ENCODE data around the gene FAM13A. TPM values are rescaled to one million over a fixed set of nuclear protein-coding genes. Genes with fewer than 3 reads are reported as not detected.

Gene FAM13A
- total and polyA plus RNA-seq, 11 donors = 3.7 to 30.4 (median 11.5) TPM

- Histone ChIP-seq H3K27ac (no peak overlapping the region), H3K27me3 (no peaks in the 10 kb centered on the region), H3K36me3 (no peaks in the 10 kb centered on the region), H3K4me3 (no peak overlapping the region), H3K9me3 (peaks cover 0 to 44% (median 14%) of the 10 kb centered on the region in 12 donors), H3K4me1 (no peaks in the 10 kb centered on the region)
- intact Hi-C loops (cut with DNase I) = no loop called here
- TF ChIP-seq CTCF (IDR thresholded peaks at IDR 0.05) = no peak
- TF ChIP-seq POLR2A (IDR thresholded peaks at IDR 0.05) = no peak
- DNase-seq (no peak), ATAC-seq (no peak)
These were observed 20.8 kb upstream of the FAM13A start for GRCh38 chr4:89077761-89078160.

- peaks cover 0 to 14% (median 0%) of the 10 kb centered on the region in 12 donors for H3K9me3 ChIP-seq
- TF ChIP-seq POLR2A (IDR thresholded peaks at IDR 0.05) = no peak
- no peak overlapping the region for H3K4me3 ChIP-seq
- H3K27me3 ChIP-seq = no peaks in the 10 kb centered on the region
- no peak for ATAC-seq
- no peaks in the 10 kb centered on the region for H3K4me1 ChIP-seq
- intact Hi-C loops (cut with DNase I) = no loop called here
- no peak for DNase-seq
- WGBS, 4 donors = 82 to 93% (median 93%) methylated on average over 1 of the region's 1 CpG
- H3K36me3 ChIP-seq = no peaks in the 10 kb centered on the region
- no peak overlapping the region for H3K27ac ChIP-seq
These were observed 15.9 kb upstream of the FAM13A start for GRCh38 chr4:89072921-89073320.

- Histone ChIP-seq H3K9me3 (peaks cover 0 to under 1% (median 0%) of the 10 kb centered on the region in 12 donors), H3K4me3 (no peak overlapping the region), H3K36me3 (no peaks in the 10 kb centered on the region), H3K27me3 (no peaks in the 10 kb centered on the region), H3K4me1 (no peaks in the 10 kb centered on the region), H3K27ac (no peak overlapping the region)
- no peak for ATAC-seq
- DNase-seq = no peak
- 75 to 78% (median 76%) methylated on average over 3 of the region's 3 CpGs for WGBS, 4 donors
- TF ChIP-seq CTCF (IDR thresholded peaks at IDR 0.05) (no peak), POLR2A (IDR thresholded peaks at IDR 0.05) (no peak)
- intact Hi-C loops (cut with DNase I) = no loop called here
These were observed 14.3 kb upstream of the FAM13A start for GRCh38 chr4:89071311-89071710.

GRCh38 chr4:89070041-89070440 is 13.1 kb upstream of the FAM13A start:
- ATAC-seq (no peak), DNase-seq (no peak)
- no peaks in the 10 kb centered on the region for H3K9me3 ChIP-seq
- WGBS, 4 donors = 80 to 87% (median 86%) methylated on average over 2 of the region's 2 CpGs
- H3K27me3 ChIP-seq = no peaks in the 10 kb centered on the region
- H3K27ac ChIP-seq = no peak overlapping the region
- no peaks in the 10 kb centered on the region for H3K4me1 ChIP-seq
- intact Hi-C loops (cut with DNase I) = no loop called here
- TF ChIP-seq POLR2A (IDR thresholded peaks at IDR 0.05) = no peak
- no peak for TF ChIP-seq CTCF (IDR thresholded peaks at IDR 0.05)
- no peaks in the 10 kb centered on the region for H3K36me3 ChIP-seq
- H3K4me3 ChIP-seq = no peak overlapping the region

GRCh38 chr4:89069481-89069880 is 12.5 kb upstream of the FAM13A start:
- H3K27ac ChIP-seq = no peak overlapping the region
- DNase-seq = no peak
- TF ChIP-seq CTCF (IDR thresholded peaks at IDR 0.05) (no peak), POLR2A (IDR thresholded peaks at IDR 0.05) (no peak)
- no peaks in the 10 kb centered on the region for H3K9me3 ChIP-seq
- 51 to 65% (median 63%) methylated on average over 2 of the region's 2 CpGs for WGBS, 4 donors
- no peaks in the 10 kb centered on the region for H3K4me1 ChIP-seq
- no peak overlapping the region for H3K4me3 ChIP-seq
- no peak for ATAC-seq
- H3K36me3 ChIP-seq = no peaks in the 10 kb centered on the region
- H3K27me3 ChIP-seq = no peaks in the 10 kb centered on the region
- intact Hi-C loops (cut with DNase I) = no loop called here

Measured in heart left ventricle (tissue), 16 donors.